IPS DF 6.9 (cell line): ENCODE data around the gene CNPY1.
"Not testable (repeated sequence)": the region's sequence is repeated elsewhere in the genome, so short reads cannot be mapped to it uniquely, and the experiment has no call there.

Experiments
- DNase-seq: peaks from one replicate; pipeline ENCODE4 v3.0.0-alpha.2; 2013; ENCODE audit warnings: low read depth, low spot score
- H3K27ac ChIP-seq: one replicate; pipeline ENCODE4 v1.5.1; 2013; ENCODE audit warnings: low read length, control low read depth
- H3K27me3 ChIP-seq: 2 replicates; pipeline ENCODE4 v1.6.1; 2013; ENCODE audit warnings: mild to moderate bottlenecking, low read length; ENCODE audit not compliant: control insufficient read depth, insufficient read depth
- H3K36me3 ChIP-seq: 2 replicates; pipeline ENCODE4 v1.6.1; 2013; ENCODE audit warnings: low read length; ENCODE audit not compliant: control insufficient read depth, insufficient read depth
- H3K4me1 ChIP-seq: 2 replicates; pipeline ENCODE4 v1.6.1; 2013; ENCODE audit warnings: low read length; ENCODE audit not compliant: control insufficient read depth, insufficient read depth
- H3K4me3 ChIP-seq: 2 replicates; pipeline ENCODE4 v1.5.1; 2013; ENCODE audit warnings: mild to moderate bottlenecking, low read length
- H3K9me3 ChIP-seq: 2 replicates; pipeline ENCODE4 v1.6.1; 2013; ENCODE audit warnings: low read length, inconsistent platforms; ENCODE audit not compliant: control insufficient read depth, insufficient read depth
- WGBS: extraction: QIAGEN DNeasy Blood & Tissue Kit; methylation state at CpG from one replicate; pipeline ENCODE4 v1.1.7; 2013; ENCODE audit warnings: mixed read lengths, missing lambda C conversion rate; ENCODE audit not compliant: insufficient read length, insufficient coverage; 5-methylcytosine and 5-hydroxymethylcytosine counted together

The CNPY1 gene

GRCh38 chr7:155523168-155523675 is 23.1 kb downstream of the CNPY1 start:
- no peaks in the 10 kb centered on the region for H3K4me1 ChIP-seq
- no peak for DNase-seq
- WGBS: no CpG with 5 or more reads among the region's 16 CpGs
- no peaks in the 10 kb centered on the region for H3K9me3 ChIP-seq
- H3K27ac ChIP-seq: no peak overlapping the region
- H3K4me3 ChIP-seq: no peak overlapping the region
- no peaks in the 10 kb centered on the region; the same call in 1 of the 2 replicates for H3K27me3 ChIP-seq
- no peaks in the 10 kb centered on the region for H3K36me3 ChIP-seq

DNA sequence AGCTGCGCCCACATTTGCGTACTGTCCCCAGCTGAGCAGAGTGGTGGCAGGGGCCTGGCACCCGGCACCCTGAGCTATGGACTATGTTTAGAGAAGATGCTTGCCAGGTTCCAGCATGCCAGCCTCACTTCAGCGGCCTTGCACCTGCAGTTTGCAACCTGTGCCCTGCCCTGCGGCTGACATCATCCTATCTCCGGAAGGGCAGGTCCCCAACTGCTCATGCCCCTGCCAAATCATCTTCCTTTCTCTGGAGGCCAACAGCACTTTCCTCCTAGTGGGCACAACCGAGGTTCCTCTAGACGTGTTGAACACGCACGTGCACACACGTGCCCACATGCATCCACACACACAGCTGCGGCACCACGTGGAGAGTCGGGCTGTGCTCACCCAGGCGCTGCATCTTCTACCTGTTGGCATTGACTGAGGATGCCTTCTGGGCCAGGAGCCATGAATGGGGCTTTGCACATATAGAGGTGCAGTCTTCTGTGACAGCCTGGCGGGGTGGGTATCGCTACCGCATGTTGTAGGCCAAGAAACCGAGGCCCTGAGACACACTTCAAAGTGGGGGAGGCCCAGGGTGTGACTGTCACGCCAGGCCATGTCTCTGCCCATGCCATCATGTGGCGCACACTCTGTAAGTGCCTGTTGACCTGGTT is 24.5 kb downstream of the CNPY1 start:
- DNase-seq: no peak
- no CpG with 5 or more reads among the region's 21 CpGs for WGBS
- Histone ChIP-seq H3K4me3 (no peak overlapping the region), H3K4me1 (no peaks in the 10 kb centered on the region), H3K36me3 (no peaks in the 10 kb centered on the region), H3K27ac (no peak overlapping the region), H3K27me3 (peaks cover 2% of the 10 kb centered on the region; the same call in 1 of the 2 replicates), H3K9me3 (no peaks in the 10 kb centered on the region)

- no CpG with 5 or more reads among the region's 14 CpGs for WGBS
- no peak for DNase-seq
- H3K4me3 ChIP-seq: no peak overlapping the region
- H3K27me3 ChIP-seq: peaks cover 4% of the 10 kb centered on the region; the same call in 1 of the 2 replicates
- H3K9me3 ChIP-seq: no peaks in the 10 kb centered on the region
- H3K27ac ChIP-seq: no peak overlapping the region
- H3K4me1 ChIP-seq: no peaks in the 10 kb centered on the region
- no peaks in the 10 kb centered on the region for H3K36me3 ChIP-seq
These were observed 25.2 kb downstream of the CNPY1 start for GRCh38 chr7:155521007-155521742.

DNA sequence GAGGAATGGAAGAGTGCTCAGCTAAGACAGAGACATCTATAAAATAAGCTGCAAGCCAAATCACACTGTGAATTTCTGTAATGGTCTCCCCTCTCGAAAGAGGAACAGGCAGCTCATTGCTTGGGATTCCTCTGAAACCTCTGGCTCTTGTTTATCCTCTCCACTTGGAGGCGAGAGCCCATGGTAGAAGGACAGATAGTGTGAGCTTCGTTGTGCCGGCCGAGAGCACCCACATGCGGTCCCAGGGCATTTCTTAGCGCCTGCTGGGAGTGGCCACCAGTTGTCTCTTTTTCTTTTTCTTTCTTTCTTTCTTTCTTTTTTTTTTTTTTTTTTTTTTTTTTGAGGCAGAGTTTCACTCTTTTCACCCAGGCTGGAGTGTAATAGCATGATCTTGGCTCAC is 26.2 kb downstream of the CNPY1 start:
- Histone ChIP-seq H3K4me1 (no peaks in the 10 kb centered on the region), H3K27me3 (peaks cover 10% of the 10 kb centered on the region), H3K4me3 (no peak overlapping the region), H3K36me3 (no peaks in the 10 kb centered on the region), H3K9me3 (no peaks in the 10 kb centered on the region), H3K27ac (no peak overlapping the region)
- WGBS: no CpG with 5 or more reads among the region's 7 CpGs
- DNase-seq: no peak

DNA sequence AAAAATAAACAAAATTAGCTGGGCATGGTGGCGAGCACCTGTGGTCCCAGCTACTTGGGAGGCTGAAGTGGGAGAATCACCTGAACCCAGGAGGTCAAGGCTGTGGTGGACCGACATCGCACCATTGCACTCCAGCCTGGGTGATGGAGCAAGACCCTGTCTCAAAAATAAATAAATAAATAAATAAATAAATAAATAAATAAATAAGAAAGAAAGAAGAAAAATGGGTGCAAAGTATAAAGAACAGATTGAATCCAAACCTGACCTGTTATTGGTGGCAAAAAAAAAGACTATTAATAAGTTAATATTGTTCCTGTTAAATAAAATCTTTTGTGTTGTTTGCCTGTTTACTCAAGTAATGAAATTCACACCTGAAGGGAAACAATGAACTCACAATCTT is 27.0 kb downstream of the CNPY1 start:
- DNase-seq, H3K27ac ChIP-seq, H3K9me3 ChIP-seq, H3K4me1 ChIP-seq, H3K4me3 ChIP-seq, H3K36me3 ChIP-seq: not testable (repeated sequence)
- no CpG with 5 or more reads among the region's 3 CpGs for WGBS
- H3K27me3 ChIP-seq: peaks cover 13% of the 10 kb centered on the region

DNA sequence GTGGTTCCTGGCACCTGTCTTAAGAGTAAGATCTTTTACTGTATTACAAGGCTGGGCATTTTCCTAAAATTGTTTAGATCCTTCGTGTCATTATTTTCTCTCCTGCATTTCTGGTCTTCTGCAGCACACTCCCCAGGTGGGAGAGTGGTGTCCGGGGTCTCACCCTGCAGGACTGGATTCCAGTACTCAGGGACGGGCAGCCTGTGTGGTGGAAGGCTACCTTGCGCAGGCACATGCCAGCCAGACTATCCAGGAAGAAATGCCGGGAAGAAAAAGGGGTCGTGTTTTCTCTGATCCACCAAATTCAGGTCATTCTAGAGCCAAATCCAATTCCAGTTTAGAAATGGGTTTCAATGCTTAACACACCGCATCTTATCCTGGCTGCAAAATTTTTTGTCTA is 27.7 kb downstream of the CNPY1 start:
- no peak for DNase-seq
- H3K4me3 ChIP-seq: no peak overlapping the region
- no CpG with 5 or more reads among the region's 7 CpGs for whole genome bisulfite sequencing
- H3K4me1 ChIP-seq: no peaks in the 10 kb centered on the region
- H3K36me3 ChIP-seq: no peaks in the 10 kb centered on the region
- H3K27ac ChIP-seq: no peak overlapping the region
- no peaks in the 10 kb centered on the region for H3K9me3 ChIP-seq
- peaks cover 16% of the 10 kb centered on the region for H3K27me3 ChIP-seq

DNA sequence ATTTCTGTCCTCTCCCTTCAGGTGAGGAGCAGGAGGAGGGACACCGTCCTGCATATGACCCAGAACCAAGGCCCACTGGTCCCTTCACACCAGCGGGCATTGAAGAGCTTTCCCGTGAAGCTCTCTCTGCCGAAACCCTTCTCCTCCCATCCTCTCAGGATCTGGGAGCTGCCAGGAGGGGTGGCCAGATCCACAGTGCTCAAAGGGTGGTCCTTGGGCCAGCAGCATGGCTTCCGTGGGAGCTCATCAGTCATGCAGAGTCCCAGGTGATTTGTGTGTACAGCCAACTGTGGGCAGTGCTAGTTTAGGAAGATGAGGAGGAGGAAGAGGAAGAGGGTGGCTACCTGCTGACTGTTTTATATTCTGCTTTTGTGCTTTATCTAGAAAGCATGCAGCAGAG is 28.4 kb downstream of the CNPY1 start:
- H3K27me3 ChIP-seq: peaks cover 17% of the 10 kb centered on the region
- WGBS: no CpG with 5 or more reads among the region's 5 CpGs
- H3K27ac ChIP-seq: no peak overlapping the region
- no peaks in the 10 kb centered on the region for H3K9me3 ChIP-seq
- H3K36me3 ChIP-seq: no peaks in the 10 kb centered on the region
- no peak overlapping the region for H3K4me3 ChIP-seq
- DNase-seq: no peak
- no peaks in the 10 kb centered on the region for H3K4me1 ChIP-seq

DNA sequence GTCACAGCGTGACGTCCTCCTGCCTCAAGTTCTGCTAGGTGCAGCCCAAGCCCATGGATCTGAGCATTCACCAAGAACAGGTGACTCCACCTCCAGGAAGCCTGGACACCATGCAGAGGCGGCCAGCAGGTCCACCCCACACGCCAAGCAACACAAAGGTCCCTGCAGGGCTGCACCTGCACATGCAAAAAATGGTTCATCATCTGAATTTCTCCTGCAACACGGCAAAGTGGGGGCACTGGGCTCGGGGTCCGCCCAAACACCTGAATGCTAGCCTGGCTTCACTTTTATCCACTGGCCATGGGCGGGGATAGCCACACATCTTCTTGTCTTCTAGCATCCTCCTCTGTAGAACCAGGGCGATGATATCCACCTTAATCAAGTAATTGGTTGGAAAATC is 28.9 kb downstream of the CNPY1 start:
- no CpG with 5 or more reads among the region's 9 CpGs for WGBS
- no peaks in the 10 kb centered on the region for H3K4me1 ChIP-seq
- DNase-seq: no peak

GRCh38 chr7:155516466-155516865 is 29.9 kb downstream of the CNPY1 start:
- Histone ChIP-seq H3K27ac (no peak overlapping the region), H3K36me3 (no peaks in the 10 kb centered on the region), H3K4me3 (no peak overlapping the region), H3K4me1 (no peaks in the 10 kb centered on the region), H3K27me3 (peaks cover 26% of the 10 kb centered on the region), H3K9me3 (no peaks in the 10 kb centered on the region)
- no CpG with 5 or more reads among the region's 12 CpGs for WGBS
- DNase-seq: no peak

More for the DNA sequence above, 28.9 kb downstream of the CNPY1 start:
- Histone ChIP-seq H3K36me3 (no peaks in the 10 kb centered on the region), H3K27ac (no peak overlapping the region), H3K27me3 (peaks cover 18% of the 10 kb centered on the region), H3K9me3 (no peaks in the 10 kb centered on the region), H3K4me3 (no peak overlapping the region)

- DNase-seq: no peak
- Histone ChIP-seq H3K27ac (no peak overlapping the region), H3K4me1 (no peaks in the 10 kb centered on the region), H3K36me3 (no peaks in the 10 kb centered on the region), H3K27me3 (peaks cover 31% of the 10 kb centered on the region), H3K4me3 (no peak overlapping the region), H3K9me3 (no peaks in the 10 kb centered on the region)
- WGBS: no CpG with 5 or more reads among the region's 11 CpGs
These were observed 31.0 kb downstream of the CNPY1 start for GRCh38 chr7:155515318-155515717.
